ENCODE results near the gene B9D2. TPM values are rescaled to one million over a fixed set of nuclear protein-coding genes. Genes with fewer than 3 reads are reported as not detected.
"Not testable (repeated sequence)": the region's sequence is repeated elsewhere in the genome, so short reads cannot be mapped to it uniquely, and the experiment has no call there.

B9D2 gene
- total and polyA plus RNA-seq, 4 donors: 1.6 to 13.5 (median 4.8) TPM

- WGBS, 2 donors: 53 to 64% methylated on average over 8 of the region's 8 CpGs
- H3K27me3 ChIP-seq (ENCODE audit: control insufficient read depth in 1 of 2, insufficient read depth in 2 of 2, low read length in 1 of 2): no peaks in the 10 kb centered on the region
- peak overlapping the region in 1 of 2 donors; percentile 43 for H3K4me3 ChIP-seq (ENCODE audit: low read length in 2 of 2)
- DNase-seq (no peak), ATAC-seq (ENCODE audit: low FRiP score) (peak; percentile 8)
- H3K9me3 ChIP-seq (ENCODE audit: control insufficient read depth, low read length): no peaks in the 10 kb centered on the region
- H3K4me1 ChIP-seq (ENCODE audit: control insufficient read depth in 1 of 2, insufficient read depth in 2 of 2, low read length in 2 of 2): no peaks in the 10 kb centered on the region
- H3K36me3 ChIP-seq (ENCODE audit: control insufficient read depth in 1 of 2, insufficient read depth in 2 of 2, low read length in 1 of 2): no peaks in the 10 kb centered on the region
- H3K27ac ChIP-seq (ENCODE audit: low read depth in 1 of 2, low read length in 2 of 2): peak overlapping the region in 1 of 2 donors; percentile 0
- intact Hi-C loops (cut with DNase I): no loop called here
Measured at GRCh38 chr19:41376998-41377365, 13.0 kb upstream of the B9D2 start.

DNA sequence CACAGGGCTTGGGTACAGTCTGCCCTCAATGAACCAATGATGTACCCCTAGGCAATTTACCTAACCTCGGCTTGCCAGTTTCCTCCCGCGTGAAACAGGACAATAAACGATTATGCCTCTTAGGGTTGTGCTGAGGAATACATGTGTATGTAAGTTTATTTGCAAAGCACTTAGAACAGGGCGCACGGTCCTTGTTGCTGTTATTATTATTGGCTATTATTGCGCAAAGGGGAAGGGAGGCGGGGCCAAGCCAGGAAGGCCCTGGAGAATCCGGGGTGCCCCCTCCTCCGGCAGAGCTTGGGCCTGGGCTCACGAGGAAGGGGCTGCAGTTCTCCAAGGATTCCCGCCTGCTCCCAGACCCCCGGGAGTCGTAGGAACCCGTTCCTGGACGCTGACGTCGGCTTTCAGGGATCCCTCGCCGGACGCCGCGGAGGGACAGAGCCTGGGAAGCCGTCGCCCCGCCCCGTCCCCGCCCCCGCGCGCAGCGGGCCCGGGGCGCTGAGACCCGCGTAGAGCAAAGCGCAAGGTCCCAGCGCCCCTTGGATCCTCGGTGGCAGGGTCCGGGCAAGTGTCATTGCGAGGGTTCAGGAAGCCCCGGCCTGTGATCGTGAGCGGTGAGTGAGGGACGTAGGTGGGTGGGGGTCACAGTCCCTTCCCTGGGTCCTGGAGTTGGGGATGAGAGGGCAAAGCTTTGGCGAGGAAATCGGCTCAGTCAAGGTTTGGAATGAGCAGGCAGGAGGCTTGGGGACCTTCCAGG lies 12.5 kb upstream of the B9D2 start, which contains the start of gene TMEM91:
TMEM91 (plus strand) TSS at position 293 of the 757 bp plus-strand sequence. CDS start 1,777 bp downstream, outside the sequence.
- no peaks in the 10 kb centered on the region for H3K27me3 ChIP-seq (ENCODE audit: control insufficient read depth in 1 of 2, insufficient read depth in 2 of 2, low read length in 1 of 2)
- no peaks in the 10 kb centered on the region for H3K36me3 ChIP-seq (ENCODE audit: control insufficient read depth in 1 of 2, insufficient read depth in 2 of 2, low read length in 1 of 2)
- no peaks in the 10 kb centered on the region for H3K4me1 ChIP-seq (ENCODE audit: control insufficient read depth in 1 of 2, insufficient read depth in 2 of 2, low read length in 2 of 2)
- 2% methylated on average over 43 to 47 of the region's 47 CpGs for WGBS, 2 donors
- peak within 1 kb of the TSS in 1 of 2 donors; percentile 62 for H3K27ac ChIP-seq (ENCODE audit: low read depth in 1 of 2, low read length in 2 of 2)
- H3K4me3 ChIP-seq (ENCODE audit: low read length in 2 of 2): peak within 1 kb of the TSS; percentile 2 to 43
- no peaks in the 10 kb centered on the region for H3K9me3 ChIP-seq (ENCODE audit: control insufficient read depth, low read length)
- ATAC-seq (ENCODE audit: low FRiP score) (peak; percentile 76), DNase-seq (peak; percentile 64 to 84)
- intact Hi-C loops (cut with DNase I): no loop called here

DNA sequence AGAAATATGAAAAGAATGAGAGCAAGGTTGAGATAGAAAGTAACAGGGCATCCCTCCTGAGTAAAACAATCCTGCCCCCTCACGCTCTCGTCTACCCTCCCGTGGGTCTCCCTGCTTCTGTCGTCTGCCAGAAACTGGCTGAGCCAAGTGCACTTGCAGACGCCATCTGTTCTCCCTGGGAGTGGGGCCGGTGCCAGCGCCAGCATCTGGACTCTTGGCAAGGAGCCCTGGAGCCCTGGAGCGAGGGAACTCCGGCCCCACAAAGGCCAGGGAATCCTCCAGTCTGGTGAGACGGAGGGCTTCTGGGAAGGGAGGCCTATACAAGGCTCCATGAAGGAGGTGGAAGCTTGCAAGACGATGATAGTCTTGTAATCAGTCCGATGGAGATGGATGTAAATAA lies 10.0 kb upstream of the B9D2 start:
- 3 to 5% methylated on average over 12 of the region's 12 CpGs for WGBS, 2 donors

GRCh38 chr19:41372501-41372900 lies 8.6 kb upstream of the B9D2 start:
- DNase-seq (no peak), ATAC-seq (ENCODE audit: low FRiP score) (no peak)
- intact Hi-C loops (cut with DNase I): no loop called here
- 54 to 64% methylated on average over 2 of the region's 2 CpGs for WGBS, 2 donors
- no peak overlapping the region for H3K27ac ChIP-seq (ENCODE audit: low read depth in 1 of 2, low read length in 2 of 2)
- H3K36me3 ChIP-seq (ENCODE audit: control insufficient read depth in 1 of 2, insufficient read depth in 2 of 2, low read length in 1 of 2): no peaks in the 10 kb centered on the region
- no peaks in the 10 kb centered on the region for H3K4me1 ChIP-seq (ENCODE audit: control insufficient read depth in 1 of 2, insufficient read depth in 2 of 2, low read length in 2 of 2)
- H3K27me3 ChIP-seq (ENCODE audit: control insufficient read depth in 1 of 2, insufficient read depth in 2 of 2, low read length in 1 of 2): no peaks in the 10 kb centered on the region
- H3K4me3 ChIP-seq (ENCODE audit: low read length in 2 of 2): no peak overlapping the region
- no peaks in the 10 kb centered on the region for H3K9me3 ChIP-seq (ENCODE audit: control insufficient read depth, low read length)

More for the DNA sequence above, 10.0 kb upstream of the B9D2 start:
- DNase-seq (peak; percentile 89 to 90), ATAC-seq (ENCODE audit: low FRiP score) (peak; percentile 58)
- Histone ChIP-seq H3K36me3 (ENCODE audit: control insufficient read depth in 1 of 2, insufficient read depth in 2 of 2, low read length in 1 of 2) (no peaks in the 10 kb centered on the region), H3K27me3 (ENCODE audit: control insufficient read depth in 1 of 2, insufficient read depth in 2 of 2, low read length in 1 of 2) (no peaks in the 10 kb centered on the region), H3K4me1 (ENCODE audit: control insufficient read depth in 1 of 2, insufficient read depth in 2 of 2, low read length in 2 of 2) (no peaks in the 10 kb centered on the region), H3K4me3 (ENCODE audit: low read length in 2 of 2) (no peak overlapping the region), H3K9me3 (ENCODE audit: control insufficient read depth, low read length) (no peaks in the 10 kb centered on the region), H3K27ac (ENCODE audit: low read depth in 1 of 2, low read length in 2 of 2) (no peak overlapping the region)
- intact Hi-C loops (cut with DNase I): no loop called here

GRCh38 chr19:41371541-41371940 lies 7.6 kb upstream of the B9D2 start:
- no peak for ATAC-seq (ENCODE audit: low FRiP score)
- no peaks in the 10 kb centered on the region for H3K36me3 ChIP-seq (ENCODE audit: control insufficient read depth in 1 of 2, insufficient read depth in 2 of 2, low read length in 1 of 2)
- H3K4me1 ChIP-seq (ENCODE audit: control insufficient read depth in 1 of 2, insufficient read depth in 2 of 2, low read length in 2 of 2): no peaks in the 10 kb centered on the region
- H3K9me3 ChIP-seq (ENCODE audit: control insufficient read depth, low read length): no peaks in the 10 kb centered on the region
- no peak overlapping the region for H3K4me3 ChIP-seq (ENCODE audit: low read length in 2 of 2)
- WGBS, 2 donors: 93 to 94% methylated on average over 8 of the region's 8 CpGs
- intact Hi-C loops (cut with DNase I): no loop called here
- H3K27ac ChIP-seq (ENCODE audit: low read depth in 1 of 2, low read length in 2 of 2): no peak overlapping the region
- no peak for DNase-seq
- H3K27me3 ChIP-seq (ENCODE audit: control insufficient read depth in 1 of 2, insufficient read depth in 2 of 2, low read length in 1 of 2): no peaks in the 10 kb centered on the region

DNA sequence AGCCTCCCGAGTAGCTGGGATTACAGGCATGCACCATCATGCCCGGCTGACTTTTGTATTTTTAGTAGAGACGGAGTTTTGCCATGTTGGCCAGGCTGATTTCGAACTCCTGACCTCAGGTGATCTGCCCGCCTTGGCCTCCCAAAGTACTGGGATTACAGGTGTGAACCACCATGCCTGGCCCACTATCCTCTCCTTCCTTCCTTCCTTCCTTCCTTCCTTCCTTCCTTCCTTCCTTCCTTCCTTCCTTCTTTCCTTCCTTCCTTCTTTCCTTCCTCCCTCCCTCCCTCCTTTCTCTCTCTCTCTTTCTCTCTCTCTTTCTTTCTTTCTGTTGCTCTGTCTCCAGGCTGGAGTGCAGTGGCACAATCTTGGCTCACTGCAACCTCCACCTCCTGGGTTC lies 7.2 kb upstream of the B9D2 start:
- H3K36me3 ChIP-seq (ENCODE audit: control insufficient read depth in 1 of 2, insufficient read depth in 2 of 2, low read length in 1 of 2); H3K4me3 ChIP-seq (ENCODE audit: low read length in 2 of 2); intact Hi-C loops (cut with DNase I); ATAC-seq (ENCODE audit: low FRiP score); H3K27ac ChIP-seq (ENCODE audit: low read depth in 1 of 2, low read length in 2 of 2); DNase-seq; H3K9me3 ChIP-seq (ENCODE audit: control insufficient read depth, low read length); H3K27me3 ChIP-seq (ENCODE audit: control insufficient read depth in 1 of 2, insufficient read depth in 2 of 2, low read length in 1 of 2); H3K4me1 ChIP-seq (ENCODE audit: control insufficient read depth in 1 of 2, insufficient read depth in 2 of 2, low read length in 2 of 2): not testable (repeated sequence)
- 92 to 94% methylated on average over 5 of the region's 5 CpGs for WGBS, 2 donors

GRCh38 chr19:41369769-41370168 lies 5.8 kb upstream of the B9D2 start:
- Histone ChIP-seq H3K27me3 (ENCODE audit: control insufficient read depth in 1 of 2, insufficient read depth in 2 of 2, low read length in 1 of 2) (no peaks in the 10 kb centered on the region), H3K4me3 (ENCODE audit: low read length in 2 of 2) (no peak overlapping the region), H3K27ac (ENCODE audit: low read depth in 1 of 2, low read length in 2 of 2) (no peak overlapping the region), H3K9me3 (ENCODE audit: control insufficient read depth, low read length) (no peaks in the 10 kb centered on the region), H3K36me3 (ENCODE audit: control insufficient read depth in 1 of 2, insufficient read depth in 2 of 2, low read length in 1 of 2) (no peaks in the 10 kb centered on the region), H3K4me1 (ENCODE audit: control insufficient read depth in 1 of 2, insufficient read depth in 2 of 2, low read length in 2 of 2) (no peaks in the 10 kb centered on the region)
- intact Hi-C loops (cut with DNase I): no loop called here
- ATAC-seq (ENCODE audit: low FRiP score): no peak
- WGBS, 2 donors: 98 to 99% methylated on average over 2 of the region's 2 CpGs
- no peak for DNase-seq

- DNase-seq: no peak
- intact Hi-C loops (cut with DNase I): no loop called here
- ATAC-seq (ENCODE audit: low FRiP score): no peak
- Histone ChIP-seq H3K4me1 (ENCODE audit: control insufficient read depth in 1 of 2, insufficient read depth in 2 of 2, low read length in 2 of 2) (no peaks in the 10 kb centered on the region), H3K27ac (ENCODE audit: low read depth in 1 of 2, low read length in 2 of 2) (no peak overlapping the region), H3K9me3 (ENCODE audit: control insufficient read depth, low read length) (no peaks in the 10 kb centered on the region), H3K27me3 (ENCODE audit: control insufficient read depth in 1 of 2, insufficient read depth in 2 of 2, low read length in 1 of 2) (no peaks in the 10 kb centered on the region), H3K4me3 (ENCODE audit: low read length in 2 of 2) (no peak overlapping the region), H3K36me3 (ENCODE audit: control insufficient read depth in 1 of 2, insufficient read depth in 2 of 2, low read length in 1 of 2) (no peaks in the 10 kb centered on the region)
- 25% methylated on average over 6 of the region's 6 CpGs for WGBS, 2 donors
Measured at GRCh38 chr19:41367848-41368301, 3.9 kb upstream of the B9D2 start.

DNA sequence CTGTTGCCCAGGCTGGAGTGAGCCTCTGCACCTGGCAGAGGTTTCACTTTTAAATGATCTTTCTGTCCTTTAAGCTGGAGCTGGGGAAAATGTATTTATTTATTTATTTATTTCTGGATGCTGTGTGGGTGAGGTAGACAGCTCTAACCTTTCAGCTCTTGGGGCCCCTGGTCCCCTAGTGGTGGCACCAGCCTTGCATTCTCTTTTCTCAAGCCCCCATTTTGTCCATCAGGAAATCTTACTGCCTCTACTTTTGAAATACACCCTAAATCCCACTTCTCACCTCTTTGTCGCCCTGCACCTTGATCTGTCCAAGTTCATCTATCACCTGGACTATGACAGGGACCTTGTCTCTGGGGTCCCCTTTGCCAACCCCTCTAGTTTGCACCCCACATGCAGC lies 2.1 kb upstream of the B9D2 start:
- DNase-seq (no peak), ATAC-seq (ENCODE audit: low FRiP score) (no peak)
- Histone ChIP-seq H3K9me3 (ENCODE audit: control insufficient read depth, low read length) (no peaks in the 10 kb centered on the region), H3K27me3 (ENCODE audit: control insufficient read depth in 1 of 2, insufficient read depth in 2 of 2, low read length in 1 of 2) (no peaks in the 10 kb centered on the region), H3K4me1 (ENCODE audit: control insufficient read depth in 1 of 2, insufficient read depth in 2 of 2, low read length in 2 of 2) (no peaks in the 10 kb centered on the region), H3K27ac (ENCODE audit: low read depth in 1 of 2, low read length in 2 of 2) (no peak overlapping the region), H3K4me3 (ENCODE audit: low read length in 2 of 2) (no peak overlapping the region), H3K36me3 (ENCODE audit: control insufficient read depth in 1 of 2, insufficient read depth in 2 of 2, low read length in 1 of 2) (no peaks in the 10 kb centered on the region)
- WGBS, 2 donors: 98 to 100% methylated on average over 1 of the region's 1 CpG
- intact Hi-C loops (cut with DNase I): no loop called here

Measured in aorta (tissue), 5 donors.